CD14-positive monocyte (primary cell): ENCODE measurements around the gene SLC6A6. TPM values are rescaled to one million over a fixed set of nuclear protein-coding genes. Genes with fewer than 3 reads are reported as not detected.
"Not testable (repeated sequence)": the region's sequence is repeated elsewhere in the genome, so short reads cannot be mapped to it uniquely, and the experiment has no call there.

Experiments used
- DNase-seq, 3 donors: peaks; one replicate each; pipeline ENCODE4 v3.0.0-alpha.2; 2011 to 2022
- H2AFZ ChIP-seq: 2 replicates; pipeline ENCODE4 v1.6.0; 2012; ENCODE audit warnings: mild to moderate bottlenecking, low read depth, low read length, inconsistent platforms; ENCODE audit not compliant: insufficient read depth, poor library complexity, severe bottlenecking
- H3K27ac ChIP-seq, 2 donors: 1 replicate in 1 of 2; 2 replicates in 1 of 2; pipeline ENCODE4 v1.5.1; 2012 to 2013; ENCODE audit warnings: low read length in 2 of 2, control low read depth in 1 of 2, inconsistent platforms in 1 of 2, low read depth in 1 of 2, mild to moderate bottlenecking in 1 of 2
- H3K27me3 ChIP-seq, 2 donors: one replicate each; pipeline versions ENCODE4 v1.6.0 to v1.6.1; 2011 to 2013; ENCODE audit warnings: low read length in 2 of 2; ENCODE audit not compliant: control insufficient read depth in 2 of 2, insufficient read depth in 2 of 2
- H3K36me3 ChIP-seq, 2 donors: replicated peaks in 1 of 2; 1 replicate in 1 of 2; 2 replicates in 1 of 2; pipeline versions ENCODE4 v1.5.1 to v1.6.1; 2012 to 2013; ENCODE audit warnings: low read length in 2 of 2, control low read depth in 1 of 2, inconsistent platforms in 1 of 2, mild to moderate bottlenecking in 1 of 2; ENCODE audit not compliant: insufficient read depth in 2 of 2, control insufficient read depth in 1 of 2
- H3K4me1 ChIP-seq, 2 donors: 1 replicate in 1 of 2; 2 replicates in 1 of 2; pipeline versions ENCODE4 v1.5.1 to v1.6.1; 2012 to 2013; ENCODE audit warnings: low read length in 2 of 2, control low read depth in 1 of 2, inconsistent platforms in 1 of 2, mild to moderate bottlenecking in 1 of 2, moderate library complexity in 1 of 2; ENCODE audit not compliant: insufficient read depth in 2 of 2, control insufficient read depth in 1 of 2
- H3K4me2 ChIP-seq: replicated peaks from 2 replicates; pipeline ENCODE3; 2012; ENCODE audit warnings: low read length, moderate library complexity, mild to moderate bottlenecking; ENCODE audit not compliant: poor library complexity, severe bottlenecking; ENCODE audit errors: extremely low read depth
- H3K4me3 ChIP-seq, 3 experiments: fragments of 200-600 bp in 1 of 3; sonication (generic) in 1 of 3; replicated peaks in 1 of 3; 1 replicate in 2 of 3; 2 replicates in 1 of 3; pipeline ENCODE4 v1.5.1; 2011 to 2013; ENCODE audit warnings: low read length in 3 of 3, mild to moderate bottlenecking in 3 of 3, control low read depth in 2 of 3, low read depth in 2 of 3, inconsistent platforms in 1 of 3, moderate library complexity in 1 of 3
- H3K79me2 ChIP-seq: 2 replicates; pipeline ENCODE4 v1.6.0; 2012; ENCODE audit warnings: mild to moderate bottlenecking, control low read depth, inconsistent platforms, low read length, moderate library complexity; ENCODE audit not compliant: insufficient read depth
- H3K9ac ChIP-seq: 2 replicates; pipeline ENCODE4 v1.6.0; 2017; ENCODE audit warnings: low read length, mild to moderate bottlenecking; ENCODE audit not compliant: insufficient read depth, poor library complexity, severe bottlenecking
- H3K9me3 ChIP-seq, 2 donors: replicated peaks in 1 of 2; 1 replicate in 1 of 2; 2 replicates in 1 of 2; pipeline versions ENCODE4 v1.5.1 to v1.6.1; 2012 to 2013; ENCODE audit warnings: low read length in 2 of 2, control low read depth in 1 of 2; ENCODE audit not compliant: control insufficient read depth in 1 of 2, insufficient read depth in 1 of 2
- H4K20me1 ChIP-seq: 2 replicates; pipeline ENCODE4 v1.6.0; 2012; ENCODE audit warnings: mild to moderate bottlenecking, low read length, control low read depth, moderate library complexity; ENCODE audit not compliant: insufficient read depth
- H3K27ac Mint-ChIP-seq, 7 donors: one replicate each; pipeline ENCODE4 v1.8.0; 2020; ENCODE audit warnings: mild to moderate bottlenecking in 7 of 7, mixed read lengths in 7 of 7, moderate library complexity in 6 of 7, inconsistent platforms in 2 of 7
- H3K27me3 Mint-ChIP-seq, 3 donors: one replicate each; pipeline ENCODE4 v1.8.0; 2021 to 2022; ENCODE audit warnings: low read depth in 3 of 3, mild to moderate bottlenecking in 3 of 3, mixed read lengths in 3 of 3, moderate library complexity in 3 of 3, inconsistent platforms in 1 of 3
- H3K36me3 Mint-ChIP-seq, 2 donors: one replicate each; pipeline ENCODE4 v1.8.0; 2020; ENCODE audit warnings: mixed read lengths in 2 of 2, inconsistent platforms in 1 of 2, mild to moderate bottlenecking in 1 of 2
- H3K4me1 Mint-ChIP-seq: one replicate; pipeline ENCODE4 v1.8.0; 2020; ENCODE audit warnings: mild to moderate bottlenecking, mixed read lengths
- H3K4me3 Mint-ChIP-seq, 2 donors: one replicate each; pipeline ENCODE4 v1.8.0; 2020; ENCODE audit warnings: mild to moderate bottlenecking in 2 of 2, mixed read lengths in 2 of 2, moderate library complexity in 1 of 2
- H3K9me3 Mint-ChIP-seq, 7 donors: one replicate each; pipeline ENCODE4 v1.8.0; 2020 to 2022; ENCODE audit warnings: mixed read lengths in 7 of 7, mild to moderate bottlenecking in 6 of 7, moderate library complexity in 6 of 7, inconsistent platforms in 2 of 7
- CTCF ChIP-seq: fragments of 200-600 bp; IDR thresholded peaks from one replicate; pipeline ENCODE4 v1.8.0; 2022; ENCODE audit warnings: antibody characterized with exemption, mild to moderate bottlenecking
- WGBS: methylation state at CpG from one replicate; pipeline ENCODE4 v1.1.5; 2013; ENCODE audit warnings: missing lambda C conversion rate; ENCODE audit not compliant: insufficient coverage; 5-methylcytosine and 5-hydroxymethylcytosine counted together
- intact Hi-C, 2 donors: fragments of 100-400 bp; cut with micrococcal nuclease; formaldehyde crosslinking; loops; one replicate each; pipeline versions ENCODE4 v1.15.0 to v1.15.1; 2023
- polyA plus RNA-seq, 3 donors: library from polyadenylated mRNA; depleted of rRNA in 1 of 3; unstranded in 2 of 3; stranded (reverse) in 1 of 3; fragments of 300-500 nt in 2 of 3; fragments of >200 nt in 1 of 3; fragmentation: Illumina TruSeq in 2 of 3; gene quantifications; 1 replicate in 2 of 3; 2 replicates in 1 of 3; pipeline ENCODE4 v1.2.3, GENCODE V29; 2012 to 2021

SLC6A6 gene
- polyA plus RNA-seq, 3 donors = 18.4 to 136 (median 24.5) TPM

GRCh38 chr3:14435175-14436014 is 33.0 kb downstream of the SLC6A6 start:
- Histone ChIP-seq H3K9ac (peak overlapping the region; percentile 94), H3K4me1 (peaks cover 94 to 98% of the 10 kb centered on the region in 2 donors), H3K4me2 (peak overlapping the region; percentile 63), H3K27me3 (no peaks in the 10 kb centered on the region), H2AFZ (no peak overlapping the region), H3K9me3 (no peaks in the 10 kb centered on the region), H4K20me1 (peaks cover 10% of the 10 kb centered on the region), H3K27ac (peak overlapping the region; percentile 97 to 100), H3K4me3 (peak overlapping the region in 1 of 3 experiments; percentile 44), H3K79me2 (peaks cover 79% of the 10 kb centered on the region), H3K36me3 (no peaks in the 10 kb centered on the region)
- DNase-seq = no peak
- H3K27ac Mint-ChIP-seq = peak overlapping the region; percentile 97 to 100 (median 100)
- H3K9me3 Mint-ChIP-seq = peaks cover 0 to 3% (median 0%) of the 10 kb centered on the region in 7 donors
- H3K36me3 Mint-ChIP-seq = peaks cover 38 to 48% of the 10 kb centered on the region in 2 donors
- peak overlapping the region in 1 of 2 donors; percentile 47 for H3K4me3 Mint-ChIP-seq
- intact Hi-C loops = loop anchor here in 1 of 2 donors (2.0 kb wide), 1 partner anchor 25 kb away; no protein-coding TSS in a partner anchor
- 90% methylated on average over 15 of the region's 18 CpGs for WGBS
- H3K4me1 Mint-ChIP-seq = peaks cover 94% of the 10 kb centered on the region
- TF ChIP-seq CTCF = no peak
- H3K27me3 Mint-ChIP-seq = peaks cover 0 to 2% (median 0%) of the 10 kb centered on the region in 3 donors

DNA sequence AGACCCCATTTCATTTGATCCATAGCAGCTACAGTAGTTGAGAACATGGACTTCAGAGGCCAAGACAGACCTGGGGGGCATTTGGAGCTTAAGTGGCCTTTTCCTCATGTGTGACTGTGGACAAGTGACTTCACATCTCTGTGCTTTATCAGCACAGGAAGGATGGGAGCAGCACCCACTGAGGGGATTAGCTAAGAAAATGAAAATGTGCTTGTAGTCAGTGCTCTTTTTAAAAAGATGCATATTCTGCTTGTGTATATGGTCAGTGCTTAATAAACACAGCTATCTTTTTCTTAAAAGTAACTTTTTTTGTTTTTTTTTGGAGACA is 34.5 kb downstream of the SLC6A6 start:
- H3K79me2 ChIP-seq = peaks cover 89% of the 10 kb centered on the region
- peak overlapping the region; percentile 39 to 48 for H3K4me3 Mint-ChIP-seq
- peaks cover 0 to 2% (median 0%) of the 10 kb centered on the region in 3 donors for H3K27me3 Mint-ChIP-seq
- H3K4me3 ChIP-seq = peak overlapping the region in 1 of 3 experiments; percentile 17
- H3K9me3 ChIP-seq = no peaks in the 10 kb centered on the region
- H3K9ac ChIP-seq = peak overlapping the region; percentile 24
- H3K27me3 ChIP-seq = no peaks in the 10 kb centered on the region
- H3K4me1 Mint-ChIP-seq = peaks cover 94% of the 10 kb centered on the region
- intact Hi-C loops = no loop called here
- peak overlapping the region; percentile 79 to 84 for H3K27ac ChIP-seq
- H3K36me3 Mint-ChIP-seq = peaks cover 43 to 49% of the 10 kb centered on the region in 2 donors
- H3K9me3 Mint-ChIP-seq = no peaks in the 10 kb centered on the region
- H3K27ac Mint-ChIP-seq = peak overlapping the region; percentile 92 to 100 (median 96)
- no peaks in the 10 kb centered on the region for H3K36me3 ChIP-seq
- TF ChIP-seq CTCF = no peak
- DNase-seq = no peak
- H4K20me1 ChIP-seq = peaks cover 24% of the 10 kb centered on the region
- H2AFZ ChIP-seq = no peak overlapping the region
- peak overlapping the region; percentile 28 for H3K4me2 ChIP-seq
- peaks cover 94 to 98% of the 10 kb centered on the region in 2 donors for H3K4me1 ChIP-seq

DNA sequence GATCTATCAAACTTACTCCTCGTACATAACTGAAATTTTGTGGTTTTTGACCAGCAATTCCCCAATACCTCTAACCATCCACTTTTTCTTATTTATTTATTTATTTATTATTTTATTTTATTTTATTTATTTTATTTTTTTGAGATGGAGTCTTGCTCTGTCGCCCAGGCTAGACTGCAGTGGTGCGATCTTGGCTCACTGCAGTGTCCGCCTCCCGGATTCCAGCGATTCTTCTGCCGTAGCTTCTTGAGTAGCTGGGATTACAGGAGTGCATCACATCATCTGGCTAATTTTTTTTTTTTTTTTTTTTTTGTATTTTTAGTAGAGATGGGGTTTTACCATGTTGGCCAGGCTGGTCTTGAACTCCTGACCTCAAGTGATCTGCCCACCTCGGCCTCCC is 35.3 kb downstream of the SLC6A6 start:
- 86% methylated on average over 4 of the region's 8 CpGs for WGBS
- intact Hi-C loops = not testable (repeated sequence)
- peaks cover 93% of the 10 kb centered on the region for H3K79me2 ChIP-seq

More for the DNA sequence above, 35.3 kb downstream of the SLC6A6 start:
- DNase-seq, H3K9me3 Mint-ChIP-seq, H3K4me3 Mint-ChIP-seq, H3K9me3 ChIP-seq, H3K4me3 ChIP-seq, H3K4me2 ChIP-seq, H3K9ac ChIP-seq, H3K27ac ChIP-seq, H2AFZ ChIP-seq, H3K36me3 ChIP-seq, H3K27me3 ChIP-seq, H3K27me3 Mint-ChIP-seq: not testable (repeated sequence)
- Mint-ChIP-seq H3K4me1 (peaks cover 94% of the 10 kb centered on the region), H3K27ac (peak overlapping the region in 3 of 7 donors; percentile 62 to 100 (median 98)), H3K36me3 (peaks cover 45 to 48% of the 10 kb centered on the region in 2 donors)
- H4K20me1 ChIP-seq = peaks cover 32% of the 10 kb centered on the region
- H3K4me1 ChIP-seq = peaks cover 88 to 96% of the 10 kb centered on the region in 2 donors
